C1 segment of cervical spinal cord (tissue), 14 donors: ENCODE results near the gene TET1.
"Not testable (repeated sequence)": the region's sequence is repeated elsewhere in the genome, so short reads cannot be mapped to it uniquely, and the experiment has no call there.

Experiments used
- DNase-seq, 14 donors: peaks; one replicate each; lab custom pipeline; 2025; lab: John Stamatoyannopoulos, UW

The TET1 gene

DNA sequence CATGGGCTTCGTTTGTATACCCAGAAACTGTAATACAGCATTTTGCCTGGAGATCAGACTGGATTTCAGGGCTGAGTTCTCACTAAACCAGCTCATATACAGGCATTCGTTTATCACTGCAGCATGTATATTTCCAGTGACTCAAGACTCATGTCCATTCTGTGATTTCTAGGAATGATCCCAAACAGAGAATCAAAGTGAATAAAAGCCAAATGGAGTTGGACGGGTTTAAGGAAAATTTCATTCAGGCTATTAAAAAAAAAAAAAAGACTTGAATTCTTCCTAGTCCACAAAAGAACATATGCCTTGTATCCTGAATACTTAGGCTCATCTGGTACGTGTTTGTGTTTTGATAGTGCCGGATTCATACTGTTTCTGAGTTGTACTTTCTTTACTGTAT is 46.8 kb downstream of the TET1 start:
- no peak for DNase-seq

DNA sequence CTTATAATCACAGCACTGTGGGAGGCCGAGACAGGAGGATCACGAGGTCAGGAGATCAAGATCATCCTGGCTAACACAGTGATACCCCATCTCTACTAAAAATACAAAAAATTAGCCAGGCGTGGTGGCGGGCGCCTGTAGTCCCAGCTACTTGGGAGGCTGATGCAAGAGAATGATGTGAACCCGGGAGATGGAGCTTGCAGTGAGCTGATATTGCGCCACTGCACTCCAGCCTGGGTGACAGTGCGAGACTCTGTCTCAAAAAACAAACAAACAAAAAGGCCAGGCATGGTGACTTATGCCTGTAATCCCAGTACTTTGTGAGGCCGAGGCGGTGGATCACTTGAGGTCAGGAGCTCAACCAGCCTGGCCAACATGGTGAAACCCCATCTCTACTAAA is 49.9 kb downstream of the TET1 start:
- not testable (repeated sequence) for DNase-seq

DNA sequence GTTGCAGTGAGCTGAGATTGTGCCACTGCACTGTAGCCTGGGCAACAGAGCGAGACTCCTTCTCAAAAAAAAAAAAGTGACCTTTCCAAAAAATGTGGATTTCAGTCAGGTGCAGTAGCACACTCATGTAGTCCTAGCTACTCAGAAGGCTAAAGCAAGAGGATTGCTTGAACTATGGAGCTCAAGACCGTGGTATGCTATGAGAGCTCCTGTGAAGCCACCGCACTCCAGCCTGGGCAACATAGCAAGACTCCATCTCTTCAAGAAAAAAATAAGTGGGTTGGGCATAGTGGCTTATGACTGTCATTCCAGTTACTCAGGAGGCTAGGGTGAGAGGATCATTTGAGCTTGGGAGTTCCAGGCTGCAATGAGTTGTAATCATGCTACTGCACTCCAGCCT is 51.1 kb downstream of the TET1 start:
- no peak for DNase-seq

DNA sequence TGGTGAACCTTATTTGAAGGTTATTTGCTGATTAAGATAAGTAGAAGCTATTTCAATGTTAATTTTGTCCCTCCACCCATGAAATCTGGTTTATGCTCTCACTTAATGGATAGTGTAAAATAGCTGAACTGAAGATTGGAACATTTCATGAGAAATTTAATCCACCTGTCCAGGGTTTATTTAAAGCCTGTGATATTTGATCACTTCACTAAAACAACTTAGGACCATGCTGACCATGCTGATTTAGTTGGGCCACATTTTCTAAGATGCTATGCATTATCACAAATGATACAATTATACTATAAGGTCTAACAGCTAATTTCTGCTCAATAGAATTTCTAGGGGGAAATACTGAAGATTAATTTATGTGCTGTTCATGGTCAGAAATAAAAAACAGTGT is 53.8 kb downstream of the TET1 start:
- not testable (repeated sequence) for DNase-seq

DNA sequence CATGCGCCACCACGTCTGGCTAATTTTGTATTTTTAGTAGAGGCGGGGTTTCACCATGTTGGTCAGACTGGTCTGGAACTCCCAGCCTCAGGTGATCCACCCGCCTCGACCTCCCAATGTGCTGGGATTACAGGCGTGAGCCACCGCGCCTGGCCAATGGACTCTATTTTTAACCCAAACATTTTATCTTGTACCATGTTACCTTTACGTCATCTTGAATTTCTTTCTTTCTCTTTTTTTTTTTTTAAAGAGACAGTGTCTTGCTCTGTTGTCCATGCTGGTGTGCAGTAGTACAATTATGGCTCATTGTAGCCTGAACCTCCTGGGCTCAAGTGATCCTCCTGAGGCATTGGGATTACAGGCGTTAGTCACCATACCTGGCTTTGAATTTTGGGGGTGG is 57.6 kb downstream of the TET1 start:
- DNase-seq: not testable (repeated sequence)

DNA sequence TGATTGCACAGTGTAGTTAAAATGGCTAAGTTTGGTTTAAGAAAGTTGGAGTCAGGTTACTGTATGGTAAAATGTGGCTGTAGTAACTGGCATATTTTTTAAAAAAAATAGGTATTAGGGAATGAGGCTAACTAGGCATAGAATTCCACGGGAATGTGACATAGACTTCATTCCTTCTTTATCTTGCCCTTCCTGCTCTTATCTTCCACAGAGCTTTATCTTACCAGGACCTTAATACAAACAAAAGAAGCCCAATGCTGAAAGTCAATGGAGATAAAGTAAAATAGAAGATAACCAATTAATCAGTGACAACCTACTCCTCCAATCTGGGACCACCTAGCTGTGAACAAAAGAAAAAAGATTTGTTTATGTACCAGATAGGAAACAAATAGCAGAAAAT is 58.1 kb downstream of the TET1 start:
- no peak for DNase-seq

DNA sequence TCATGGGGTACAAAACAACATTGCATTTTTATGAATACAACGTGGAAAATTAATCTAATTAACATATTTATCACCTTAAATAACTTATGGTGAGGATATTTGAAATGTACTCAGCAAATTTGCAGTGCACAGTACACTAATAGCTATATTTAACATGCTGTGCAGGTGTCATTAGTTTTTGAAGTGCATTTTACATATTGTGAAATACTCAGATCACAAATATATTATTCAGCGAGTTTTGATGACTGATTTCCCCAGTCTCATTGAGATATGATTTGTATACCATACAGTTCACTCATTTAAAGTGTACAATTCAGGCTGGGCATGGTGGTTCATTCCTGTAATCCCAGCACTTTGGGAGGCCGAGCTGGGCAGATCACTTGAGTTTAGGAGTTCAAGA is 59.5 kb downstream of the TET1 start:
- no peak for DNase-seq

DNA sequence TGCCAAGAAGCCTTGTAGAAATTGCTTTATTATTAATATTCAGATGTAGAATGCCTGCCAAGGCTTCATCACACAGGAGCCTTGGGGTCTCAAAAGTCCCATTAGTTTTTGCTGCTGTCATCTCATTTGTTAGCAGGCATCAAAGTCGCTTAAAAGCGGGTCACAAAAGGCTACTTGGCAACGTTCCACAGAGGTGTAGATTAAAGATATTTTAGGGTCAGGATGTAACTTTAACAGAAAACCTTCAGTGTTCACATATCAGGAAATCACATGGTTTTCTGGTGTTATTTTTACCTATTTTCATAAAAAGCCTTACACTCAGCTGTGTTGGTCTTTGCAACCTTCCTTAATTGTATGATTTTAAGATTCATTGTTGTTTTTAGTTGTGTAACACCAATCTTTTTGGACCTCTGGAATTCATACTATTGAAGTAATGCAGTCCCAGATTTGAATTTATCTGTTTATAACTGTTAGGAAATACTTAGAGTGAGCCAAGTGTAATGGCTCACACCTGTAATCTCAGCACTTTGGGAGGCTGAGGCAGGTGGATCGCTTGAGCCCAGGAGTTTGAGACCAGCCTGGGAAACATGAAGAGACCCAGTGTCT is 65.3 kb downstream of the TET1 start:
- DNase-seq: no peak

DNA sequence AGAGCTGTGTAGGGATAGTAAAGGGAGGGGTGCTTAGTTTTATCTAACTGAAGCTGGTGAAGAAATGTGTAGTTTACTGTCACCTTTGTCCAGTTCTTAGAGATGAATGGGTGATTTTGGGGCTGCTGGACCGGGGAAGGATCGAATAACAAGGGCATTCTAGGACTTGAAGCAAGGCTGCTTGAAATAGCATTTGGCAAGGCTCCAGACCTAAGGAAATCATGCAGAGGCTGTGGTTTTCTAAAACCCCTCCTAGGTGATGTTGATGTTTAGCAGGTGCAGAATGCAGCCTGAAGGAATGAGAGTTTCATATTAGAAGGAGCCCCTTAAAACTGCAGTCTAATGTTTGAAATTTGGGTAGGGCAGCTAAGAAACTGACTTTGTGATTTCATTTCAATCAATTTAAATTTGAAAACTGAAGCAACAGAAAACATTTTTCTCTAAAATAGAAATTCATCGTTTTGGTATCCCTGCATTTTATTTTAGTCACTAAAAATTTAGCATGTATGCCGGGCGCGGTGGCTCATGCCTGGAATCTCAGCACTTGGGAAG is 68.5 kb downstream of the TET1 start:
- no peak for DNase-seq

DNA sequence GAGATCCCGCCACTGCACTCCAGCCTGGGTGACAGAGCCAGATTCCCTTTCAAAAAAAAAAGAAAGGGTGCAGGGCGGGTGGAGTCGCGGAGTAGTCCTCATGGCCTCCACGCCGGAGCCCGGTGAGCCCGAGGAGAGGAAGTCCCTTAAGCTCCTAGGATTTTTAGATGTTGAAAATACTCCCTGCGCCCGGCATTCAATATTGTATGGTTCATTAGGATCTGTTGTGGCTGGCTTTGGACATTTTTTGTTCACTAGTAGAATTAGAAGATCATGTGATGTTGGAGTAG is 72.1 kb downstream of the TET1 start:
- DNase-seq: not testable (repeated sequence)

DNA sequence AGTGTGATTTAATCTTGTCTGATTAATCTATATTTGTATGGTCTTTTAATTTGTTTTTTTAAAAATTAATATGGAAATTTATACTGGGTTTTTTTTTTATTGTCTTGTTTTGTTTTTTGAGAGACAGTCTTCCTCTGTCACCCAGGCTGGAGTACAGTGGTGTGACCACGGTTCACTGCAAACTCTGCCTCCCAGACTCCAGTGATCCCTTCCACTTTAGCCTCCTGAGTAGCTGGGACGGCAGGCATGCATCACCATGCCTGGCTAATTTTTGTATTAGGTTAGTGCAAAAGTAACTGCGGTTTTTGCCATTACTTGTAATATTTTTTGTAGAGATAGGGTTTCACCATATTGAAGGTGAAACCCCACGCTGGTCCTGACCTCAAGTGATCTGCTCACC is 73.1 kb downstream of the TET1 start:
- DNase-seq: no peak

DNA sequence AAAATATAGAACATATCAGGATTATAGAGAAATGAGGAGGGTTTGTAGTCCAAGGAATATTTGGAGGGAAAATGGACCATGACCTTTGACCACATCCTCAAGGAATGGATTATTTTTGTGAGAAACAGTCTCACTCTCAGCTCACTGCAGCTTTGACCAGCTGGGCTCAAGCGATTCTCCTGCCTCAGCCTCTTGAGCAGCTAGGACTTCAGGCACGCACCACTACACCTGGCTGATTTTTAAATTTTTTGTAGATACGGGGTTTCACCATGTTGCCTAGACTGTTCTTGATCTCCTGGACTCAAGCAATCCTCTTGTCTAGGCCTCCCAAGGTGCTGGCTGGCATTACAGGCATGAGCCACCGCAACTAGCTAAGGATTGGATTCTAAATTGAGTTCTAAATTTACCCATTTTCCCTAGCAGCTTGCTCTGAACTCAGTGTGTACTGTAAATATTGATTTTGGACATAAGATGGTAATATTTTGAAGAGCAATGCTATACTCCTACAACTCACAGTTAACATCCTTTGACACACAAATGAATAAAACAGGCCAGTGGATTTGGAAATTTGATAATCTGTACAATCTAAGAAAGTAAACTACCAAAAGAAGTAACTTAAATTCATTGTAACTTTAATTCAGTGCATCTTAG is 73.8 kb downstream of the TET1 start:
- DNase-seq: no peak

DNA sequence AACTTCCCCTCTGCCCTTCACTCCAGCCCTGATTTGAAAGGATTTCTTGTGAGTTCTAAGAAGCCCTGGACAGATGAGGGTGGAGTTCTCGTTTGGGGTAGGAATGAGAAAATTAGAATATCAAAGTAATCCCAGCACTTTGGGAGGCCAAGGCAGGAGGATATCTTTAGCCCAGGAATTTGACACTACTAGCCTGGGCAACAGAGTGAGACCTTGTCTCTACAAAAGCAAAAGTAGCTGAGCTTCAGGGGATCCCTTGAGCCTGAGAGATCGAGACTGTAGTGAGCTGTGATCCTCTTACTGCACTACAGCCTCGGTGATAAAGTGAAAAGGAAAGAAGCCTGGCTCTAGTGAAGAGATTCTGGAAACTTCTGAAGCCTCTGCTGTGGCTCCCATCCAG is 76.2 kb downstream of the TET1 start:
- DNase-seq: no peak

DNA sequence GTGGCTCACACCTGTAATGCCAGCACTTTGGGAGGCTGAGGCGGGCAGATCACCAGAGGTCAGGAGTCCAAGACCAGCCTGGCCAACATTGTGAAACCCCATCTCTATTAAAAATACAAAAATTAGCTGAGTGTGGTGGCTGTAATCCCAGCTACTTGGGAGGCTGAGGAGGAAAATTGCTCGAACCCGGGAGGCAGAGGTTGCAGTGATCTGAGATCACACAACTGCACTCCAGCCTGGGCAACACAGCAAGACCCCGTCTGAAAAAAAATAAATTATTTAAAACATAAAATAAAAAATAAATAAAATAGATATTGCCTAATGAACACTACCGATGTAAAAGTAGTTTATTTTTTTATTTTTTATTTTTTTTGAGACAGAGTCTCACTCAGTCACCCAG is 83.4 kb downstream of the TET1 start:
- not testable (repeated sequence) for DNase-seq

DNA sequence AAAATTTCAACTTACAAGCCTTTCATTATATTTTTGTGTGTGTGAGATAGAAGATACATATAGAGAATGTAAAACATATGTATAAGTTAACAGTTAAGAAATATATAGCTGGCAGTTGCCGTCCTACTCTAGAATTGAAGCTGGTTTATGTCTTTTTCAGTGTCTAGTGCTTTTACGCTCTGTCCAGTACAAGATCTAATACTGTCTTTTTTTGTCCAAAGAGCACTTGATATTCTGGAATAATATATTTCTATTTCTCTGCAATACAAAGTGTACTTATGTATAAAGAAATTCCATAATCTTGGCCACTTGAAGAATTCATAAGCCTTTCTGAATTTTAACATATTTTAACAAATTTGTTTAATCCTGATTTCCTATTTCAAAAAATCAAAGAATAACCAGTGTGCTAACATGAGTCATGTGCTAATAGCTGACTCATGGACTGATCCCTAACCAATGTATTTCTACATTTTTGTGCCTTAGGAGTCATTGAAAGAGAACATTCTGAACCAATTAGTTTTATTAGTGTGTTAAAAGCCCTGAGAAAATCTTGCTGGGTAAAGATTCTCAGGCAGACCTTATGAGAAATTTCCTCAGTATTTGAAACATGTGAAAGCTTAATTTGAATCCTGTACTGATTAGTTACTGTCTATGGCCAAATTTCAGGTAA is 87.7 kb downstream of the TET1 start:
- no peak for DNase-seq

DNA sequence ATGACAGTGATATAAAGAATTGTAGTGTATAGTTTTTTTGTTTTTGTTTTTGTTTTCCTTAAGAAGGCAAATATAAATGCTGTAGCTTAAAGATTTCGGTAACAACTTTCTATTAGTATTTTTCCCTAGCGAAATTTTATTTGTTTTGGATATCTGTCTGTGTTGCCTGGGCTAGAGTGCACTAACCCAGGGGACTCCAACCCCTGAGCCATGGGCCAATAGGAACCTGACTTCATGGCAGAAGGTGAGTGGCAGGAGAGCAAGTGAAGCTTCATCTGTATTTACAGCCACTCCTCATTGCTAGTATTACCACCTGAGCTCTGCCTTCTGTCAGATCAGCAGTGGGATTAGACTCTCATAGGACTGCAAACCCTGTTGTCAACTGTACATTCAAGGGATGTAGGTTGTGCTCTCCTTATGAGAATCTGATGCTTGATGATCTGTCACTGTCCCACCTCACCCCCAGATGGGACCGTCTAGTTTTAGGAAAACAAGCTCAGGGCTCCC is 95.5 kb downstream of the TET1 start:
- no peak for DNase-seq

DNA sequence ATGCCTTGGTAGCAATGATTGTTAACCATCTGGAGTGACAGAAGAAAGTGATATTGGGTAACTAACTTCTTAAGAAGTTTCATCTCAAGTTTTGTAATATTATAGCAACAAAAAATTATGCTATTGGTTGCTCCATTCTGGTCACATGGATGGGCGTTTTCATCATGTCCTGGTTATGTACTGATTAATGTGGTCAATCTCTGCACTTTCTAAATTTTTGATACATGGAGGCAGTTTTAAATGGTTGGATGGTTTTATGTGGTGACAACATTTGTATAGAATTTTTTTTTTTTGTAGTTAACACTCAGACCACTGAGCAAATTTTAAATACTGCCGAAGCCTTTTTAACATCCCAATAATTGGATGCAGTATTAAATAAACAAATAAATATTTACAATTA is 105.7 kb downstream of the TET1 start:
- DNase-seq: no peak

DNA sequence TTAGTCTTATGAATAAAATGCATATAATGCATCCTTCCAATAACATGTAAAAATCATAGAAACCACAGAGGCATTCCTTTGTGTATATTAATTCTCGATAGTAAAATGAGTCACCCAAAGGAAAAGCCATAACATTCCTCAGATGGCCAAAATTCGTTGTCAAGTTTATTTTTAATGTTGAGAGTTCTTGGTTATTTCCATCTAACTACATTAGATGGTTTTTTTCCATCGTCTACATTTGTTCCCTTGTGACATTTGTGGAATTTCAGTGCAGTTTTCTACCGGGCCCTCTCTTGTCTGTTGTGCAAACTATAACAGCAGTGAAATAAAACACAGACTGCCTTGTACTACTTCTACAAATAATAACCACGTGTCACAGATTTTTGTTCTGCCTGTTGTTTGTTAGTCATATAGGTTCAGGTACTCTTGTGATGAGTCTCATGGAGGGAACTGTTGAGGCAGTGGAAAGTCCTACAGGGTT is 106.2 kb downstream of the TET1 start:
- no peak for DNase-seq

DNA sequence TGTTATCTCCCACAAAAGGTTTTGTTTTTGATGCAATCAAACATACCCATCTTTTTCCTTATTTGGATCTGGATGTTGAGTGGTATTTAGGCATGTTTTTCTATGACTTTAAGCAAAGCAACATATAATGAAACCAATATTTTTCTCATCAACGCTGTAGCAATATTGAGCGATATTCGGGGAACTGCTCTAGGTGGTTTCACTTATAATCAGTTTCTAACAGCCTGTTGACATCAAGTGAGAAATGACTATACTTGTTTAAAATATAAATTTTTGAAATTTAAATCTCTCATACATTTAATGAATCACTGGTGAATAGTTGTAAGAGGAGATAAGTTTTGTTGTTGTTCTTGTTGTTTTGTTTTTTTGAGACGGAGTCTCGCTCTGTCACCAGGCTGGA is 108.1 kb downstream of the TET1 start:
- DNase-seq: no peak

DNA sequence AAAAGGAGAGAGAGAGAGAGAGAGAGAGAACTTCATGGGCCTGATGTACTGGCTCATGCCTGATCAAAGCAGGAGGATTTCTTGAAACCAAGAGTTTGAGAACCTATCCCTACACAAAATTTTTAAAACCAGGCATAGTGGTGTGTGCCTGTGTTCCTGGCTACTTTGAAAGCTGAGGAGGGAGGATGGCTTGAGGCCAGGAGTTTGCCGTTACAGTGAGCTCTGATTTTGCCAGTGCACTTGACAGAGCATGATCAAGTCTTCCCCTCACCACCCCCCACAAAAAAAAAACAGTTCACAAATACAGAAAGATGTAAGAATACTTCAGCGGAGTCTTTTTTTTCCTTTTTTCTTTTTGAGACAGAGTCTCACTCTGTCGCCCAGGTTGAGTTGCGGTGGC is 108.8 kb downstream of the TET1 start:
- no peak for DNase-seq

DNA sequence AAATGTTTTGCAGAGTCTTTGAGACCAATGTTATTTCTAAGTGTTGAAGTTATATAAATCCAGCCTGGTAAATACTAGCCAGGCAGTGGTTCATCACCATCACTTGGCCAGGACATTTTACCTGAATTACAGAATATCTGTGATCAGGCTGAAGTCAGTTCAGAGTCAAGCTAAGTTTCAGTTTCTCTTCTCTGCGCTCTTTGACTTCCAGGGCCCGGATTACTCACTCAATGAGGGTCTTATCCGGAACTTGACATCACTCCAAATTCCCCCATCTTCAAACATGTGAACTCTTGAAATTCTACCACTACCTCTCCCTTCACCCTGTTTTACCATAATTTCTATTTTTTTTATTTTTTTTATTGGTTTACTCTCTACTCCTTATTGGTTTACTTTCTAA is 124.3 kb downstream of the TET1 start:
- DNase-seq: no peak

DNA sequence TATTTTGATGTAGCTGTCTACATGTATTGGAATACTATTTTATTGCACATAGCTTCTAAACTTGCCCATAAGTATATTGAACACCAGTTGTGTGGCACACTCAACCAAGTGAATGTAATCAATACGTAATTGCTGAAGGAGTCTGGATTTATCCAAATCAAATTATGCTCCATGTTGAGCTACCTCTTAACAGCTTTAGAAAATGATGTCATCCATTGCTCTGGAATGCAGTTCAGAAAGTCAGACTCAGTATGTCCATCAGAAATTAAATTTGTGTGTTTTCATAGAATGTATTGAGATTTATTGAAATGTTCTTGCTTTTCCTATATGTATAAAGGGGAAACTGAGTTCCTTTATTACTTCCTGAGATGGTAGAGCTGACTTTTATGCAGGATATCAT is 135.9 kb downstream of the TET1 start:
- no peak for DNase-seq

DNA sequence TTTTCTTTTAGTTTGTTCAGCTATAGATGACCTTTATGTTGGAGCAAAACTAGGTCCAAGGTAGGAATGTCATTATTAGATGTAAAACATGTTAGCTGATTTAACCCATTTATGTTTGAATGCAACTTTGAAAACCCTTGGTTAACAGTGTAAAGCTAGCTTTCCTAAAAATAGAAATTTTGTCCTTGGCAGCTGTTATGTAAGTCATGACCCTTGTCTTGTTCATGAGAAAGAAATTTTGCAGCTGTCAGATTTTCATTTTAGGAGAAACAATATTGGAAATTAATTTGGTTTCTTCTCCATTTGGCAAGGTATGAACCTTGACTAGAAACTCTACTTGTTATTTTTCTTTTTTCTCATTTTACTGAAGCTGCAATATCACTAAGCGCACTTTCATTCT is 137.0 kb downstream of the TET1 start:
- DNase-seq: no peak
